22Rv1 (cell line): ENCODE data around the gene C1QTNF1.

Experiments used
- ZFX ChIP-seq: fragments of 450-650 bp; IDR thresholded peaks from 2 replicates; pipeline ENCODE4 v1.6.1; 2017; ENCODE audit warnings: antibody characterized with exemption, borderline replicate concordance
- TF ChIP-seq, protein P1 (sequence below): fragments of 450-650 bp; IDR thresholded peaks from 2 replicates; pipeline ENCODE4 v1.5.1; 2017; ENCODE audit warnings: mild to moderate bottlenecking

GRCh38 chr17:79001190-79002020, 22.6 kb upstream of the C1QTNF1 start:
- TF ChIP-seq, protein P1, sequence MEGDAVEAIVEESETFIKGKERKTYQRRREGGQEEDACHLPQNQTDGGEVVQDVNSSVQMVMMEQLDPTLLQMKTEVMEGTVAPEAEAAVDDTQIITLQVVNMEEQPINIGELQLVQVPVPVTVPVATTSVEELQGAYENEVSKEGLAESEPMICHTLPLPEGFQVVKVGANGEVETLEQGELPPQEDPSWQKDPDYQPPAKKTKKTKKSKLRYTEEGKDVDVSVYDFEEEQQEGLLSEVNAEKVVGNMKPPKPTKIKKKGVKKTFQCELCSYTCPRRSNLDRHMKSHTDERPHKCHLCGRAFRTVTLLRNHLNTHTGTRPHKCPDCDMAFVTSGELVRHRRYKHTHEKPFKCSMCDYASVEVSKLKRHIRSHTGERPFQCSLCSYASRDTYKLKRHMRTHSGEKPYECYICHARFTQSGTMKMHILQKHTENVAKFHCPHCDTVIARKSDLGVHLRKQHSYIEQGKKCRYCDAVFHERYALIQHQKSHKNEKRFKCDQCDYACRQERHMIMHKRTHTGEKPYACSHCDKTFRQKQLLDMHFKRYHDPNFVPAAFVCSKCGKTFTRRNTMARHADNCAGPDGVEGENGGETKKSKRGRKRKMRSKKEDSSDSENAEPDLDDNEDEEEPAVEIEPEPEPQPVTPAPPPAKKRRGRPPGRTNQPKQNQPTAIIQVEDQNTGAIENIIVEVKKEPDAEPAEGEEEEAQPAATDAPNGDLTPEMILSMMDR: no peak
- TF ChIP-seq ZFX: no peak
